Right renal cortex interstitium (tissue), 3 donors: ENCODE data around the gene USP14. TPM values are rescaled to one million over a fixed set of nuclear protein-coding genes. Genes with fewer than 3 reads are reported as not detected.
A peak's percentile ranks its signal among the peaks of the same experiment; 100 is the strongest.
"Not testable (repeated sequence)": the region's sequence is repeated elsewhere in the genome, so short reads cannot be mapped to it uniquely, and the experiment has no call there.

ENCODE experiments used
- DNase-seq, 3 donors: peaks; one replicate each; pipeline ENCODE4 v3.0.0-alpha.2; 2013; ENCODE audit warnings: low read depth in 3 of 3, low spot score in 2 of 3
- polyA plus RNA-seq, 3 donors: library from polyadenylated mRNA; unstranded; fragments of 120-200 nt; gene quantifications; one replicate each; pipeline ENCODE4 v1.2.1, GENCODE V29; 2013; ENCODE audit not compliant: insufficient read length in 3 of 3

Gene USP14
- polyA plus RNA-seq: 10 to 100 TPM; 63.6 to 68.7 (median 64.7) TPM

GRCh38 chr18:158128-159036, at the start of gene USP14:
TSS of gene USP14 (plus strand) at chr18:158557. CDS start at chr18:158699, 142 bp downstream.
- peak; percentile 80 to 94 (median 90) for DNase-seq

GRCh38 chr18:108665-109063, 49.7 kb upstream of the USP14 start:
- not testable (repeated sequence) for DNase-seq

GRCh38 chr18:109130-109921, 49.0 kb upstream of the USP14 start:
- not testable (repeated sequence) for DNase-seq

GRCh38 chr18:109922-110261, 48.5 kb upstream of the USP14 start:
- DNase-seq: not testable (repeated sequence)

GRCh38 chr18:110351-111201, 47.8 kb upstream of the USP14 start:
- DNase-seq: not testable (repeated sequence)

GRCh38 chr18:111306-112014, 46.9 kb upstream of the USP14 start:
- DNase-seq: peak; percentile 32 to 54 (median 40)

GRCh38 chr18:112015-112733, 46.2 kb upstream of the USP14 start:
- DNase-seq: not testable (repeated sequence)

GRCh38 chr18:120539-121260, 37.7 kb upstream of the USP14 start:
- not testable (repeated sequence) for DNase-seq

- DNase-seq: no peak
Observed at GRCh38 chr18:135045-135444, 23.3 kb upstream of the USP14 start.

- no peak for DNase-seq
Observed at GRCh38 chr18:136433-136832, 21.9 kb upstream of the USP14 start.

- DNase-seq: no peak
Observed at GRCh38 chr18:137327-137726, 21.0 kb upstream of the USP14 start.

- no peak for DNase-seq
Observed at GRCh38 chr18:140670-141266, 17.6 kb upstream of the USP14 start.

GRCh38 chr18:142624-143296, 15.6 kb upstream of the USP14 start:
- not testable (repeated sequence) for DNase-seq

GRCh38 chr18:148841-149240, 9.5 kb upstream of the USP14 start:
- no peak for DNase-seq

GRCh38 chr18:154151-154550, 4.2 kb upstream of the USP14 start:
- no peak for DNase-seq

GRCh38 chr18:155688-156087, 2.7 kb upstream of the USP14 start:
- no peak for DNase-seq

GRCh38 chr18:156514-157230, 1.7 kb upstream of the USP14 start:
- no peak for DNase-seq
